K562 (cell line): ENCODE measurements around the gene ANGPTL7. TPM values are rescaled to one million over a fixed set of nuclear protein-coding genes. Genes with fewer than 3 reads are reported as not detected.
A peak's percentile ranks its signal among the peaks of the same experiment; 100 is the strongest.

Source experiments
- BHLHE40 ChIP-seq: IDR thresholded peaks from 2 replicates; pipeline ENCODE4 v1.6.1; 2011; ENCODE audit warnings: low read length, improper control_type of control experiment
- DPF2 ChIP-seq: fragments of 450-650 bp; IDR thresholded peaks from 2 replicates; pipeline ENCODE4 v1.6.1; 2016
- EP300 ChIP-seq: IDR thresholded peaks from 2 replicates; pipeline ENCODE4 v1.6.1; 2012; ENCODE audit warnings: low read length, improper control_type of control experiment
- HOXB6 ChIP-seq: fragments of 250-450 bp; sonication (Bioruptor Pico); IDR thresholded peaks from 2 replicates; pipeline ENCODE4 v1.5.1; 2022; ENCODE audit warnings: mild to moderate bottlenecking, borderline replicate concordance
- MAZ ChIP-seq, 2 experiments: fragments of 450-650 bp in 1 of 2; sonication (generic) in 1 of 2; formaldehyde crosslinking; IDR thresholded peaks in 1 of 2; conservative IDR thresholded peaks in 1 of 2; 2 replicates each; pipeline versions ENCODE4 v1.4.0 to v1.5.0; 2020; ENCODE audit warnings: mild to moderate bottlenecking in 1 of 2, missing genetic modification reagents in 1 of 2
- MEIS2 ChIP-seq: fragments of 450-650 bp; IDR thresholded peaks from 2 replicates; pipeline ENCODE4 v1.6.1; 2014; ENCODE audit warnings: mild to moderate bottlenecking; ENCODE audit not compliant: partially characterized antibody
- NCOR1 ChIP-seq: fragments of 450-650 bp; IDR thresholded peaks from 2 replicates; pipeline ENCODE4 v1.6.1; 2016; ENCODE audit warnings: mild to moderate bottlenecking, moderate library complexity
- NFE2 ChIP-seq: IDR thresholded peaks from 2 replicates; pipeline ENCODE4 v1.6.1; 2014; ENCODE audit warnings: antibody characterized with exemption, low read depth
- POLR2B ChIP-seq: fragments of 450-650 bp; IDR thresholded peaks from 2 replicates; pipeline ENCODE4 v1.6.1; 2018; ENCODE audit warnings: low read depth; ENCODE audit not compliant: partially characterized antibody
- POU5F1 ChIP-seq: fragments of 150-350 bp; IDR thresholded peaks from 2 replicates; pipeline ENCODE4 v1.6.1; 2014; ENCODE audit warnings: borderline replicate concordance, low read length, low read depth, mild to moderate bottlenecking; ENCODE audit not compliant: partially characterized antibody
- RCOR1 ChIP-seq, 2 experiments: IDR thresholded peaks; 2 replicates each; pipeline ENCODE4 v1.6.1; 2012; ENCODE audit warnings: low read depth in 2 of 2, low read length in 2 of 2, borderline replicate concordance in 1 of 2, improper control_type of control experiment in 1 of 2
- SOX6 ChIP-seq: fragments of 450-650 bp; IDR thresholded peaks from 2 replicates; pipeline ENCODE4 v1.6.1; 2014; ENCODE audit warnings: mild to moderate bottlenecking
- TBP ChIP-seq: optimal IDR thresholded peaks from 2 replicates; pipeline ENCODE3; 2011; ENCODE audit warnings: low read depth, low read length, improper control_type of control experiment
- TEAD4 ChIP-seq, 2 experiments: sonication (generic) in 1 of 2; formaldehyde crosslinking in 1 of 2; IDR thresholded peaks; 2 replicates each; pipeline versions ENCODE4 v1.6.1 to v1.8.0; 2012 to 2022; ENCODE audit warnings: borderline replicate concordance in 1 of 2, inconsistent platforms in 1 of 2, low read length in 1 of 2, mild to moderate bottlenecking in 1 of 2, missing genetic modification reagents in 1 of 2
- TSC22D4 ChIP-seq: fragments of 450-650 bp; IDR thresholded peaks from 2 replicates; pipeline ENCODE4 v1.6.1; 2016; ENCODE audit warnings: missing genetic modification characterization, missing biosample characterization, control low read depth
- U2AF1 ChIP-seq: fragments of 200-400 bp; formaldehyde crosslinking; optimal IDR thresholded peaks from 2 replicates; pipeline ENCODE3; 2017; ENCODE audit warnings: mild to moderate bottlenecking, low read depth, low read length, moderate library complexity
- ZEB2 ChIP-seq: fragments of 450-650 bp; IDR thresholded peaks from 2 replicates; pipeline ENCODE4 v1.6.1; 2016
- ZNF253 ChIP-seq: fragments of 250-450 bp; sonication (Bioruptor Pico); conservative IDR thresholded peaks from 2 replicates; pipeline ENCODE4 v1.6.1; 2021; ENCODE audit warnings: mild to moderate bottlenecking
- ZNF507 ChIP-seq: conservative IDR thresholded peaks from 2 replicates; pipeline ENCODE4 v1.6.1; 2017; ENCODE audit warnings: missing genetic modification characterization, missing compliant biosample characterization
- ZNF561 ChIP-seq: fragments of 450-650 bp; formaldehyde crosslinking; conservative IDR thresholded peaks from 2 replicates; pipeline ENCODE4 v1.4.0; 2020; ENCODE audit warnings: mild to moderate bottlenecking, moderate library complexity
- ZNF583 ChIP-seq: fragments of 250-450 bp; sonication (Bioruptor Pico); IDR thresholded peaks from 2 replicates; pipeline ENCODE4 v1.4.0; 2020
- ZNF764 ChIP-seq: fragments of 250-450 bp; sonication (Bioruptor Pico); IDR thresholded peaks from 2 replicates; pipeline ENCODE4 v1.4.0; 2020; ENCODE audit warnings: low read depth, mild to moderate bottlenecking, moderate library complexity
- ZNF766 ChIP-seq: fragments of 200-800 bp; sonication (Bioruptor generic); conservative IDR thresholded peaks from 2 replicates; pipeline ENCODE4 v1.6.1; 2016; ENCODE audit warnings: missing genetic modification characterization, missing compliant biosample characterization
- polyA plus RNA-seq, 8 experiments: library from polyadenylated mRNA; depleted of rRNA in 4 of 8; stranded (reverse) in 5 of 8; unstranded in 3 of 8; fragments of >200 nt; fragmentation: Nextera tagmentation in 2 of 8; fragmentation: Illumina TruSeq in 1 of 8; extraction: Ambion mirVana in 2 of 8; extraction: Trizol in 1 of 8; gene quantifications; 2 replicates each; pipeline versions ENCODE4 v1.2.1 to v1.2.3, GENCODE V29; 2011 to 2014; ENCODE audit warnings: inconsistent platforms in 1 of 8, missing spikeins in 1 of 8
- total RNA-seq, 7 experiments: library from RNA; depleted of rRNA in 6 of 7; stranded (reverse); fragments of >200 nt in 6 of 7; fragmentation: Illumina TruSeq in 2 of 7; extraction: Trizol in 2 of 7; gene quantifications; 2 replicates each; pipeline versions ENCODE4 v1.2.1 to v1.2.3, GENCODE V29; 2011 to 2021; ENCODE audit warnings: low replicate concordance in 1 of 7
- TF ChIP-seq, protein P1 (sequence below): fragments of 450-650 bp; IDR thresholded peaks from 2 replicates; pipeline ENCODE4 v1.6.1; 2016; ENCODE audit warnings: missing biosample characterization, missing genetic modification characterization
- TF ChIP-seq, protein P2 (sequence below): fragments of 200-800 bp; sonication (Bioruptor generic); IDR thresholded peaks from 2 replicates; pipeline ENCODE4 v1.6.1; 2017; ENCODE audit warnings: missing genetic modification characterization, missing compliant biosample characterization
- TF ChIP-seq, protein P3 (sequence below): fragments of 250-450 bp; sonication (Bioruptor Pico); IDR thresholded peaks from 2 replicates; pipeline ENCODE4 v1.8.0; 2021; ENCODE audit warnings: moderate library complexity, mild to moderate bottlenecking, inconsistent platforms

ANGPTL7 gene
- total and polyA plus RNA-seq, 9 of the 15 experiments (the other 6 are each of a cell fraction or from before 2014, with no cell fraction given), result not detected

DNA sequence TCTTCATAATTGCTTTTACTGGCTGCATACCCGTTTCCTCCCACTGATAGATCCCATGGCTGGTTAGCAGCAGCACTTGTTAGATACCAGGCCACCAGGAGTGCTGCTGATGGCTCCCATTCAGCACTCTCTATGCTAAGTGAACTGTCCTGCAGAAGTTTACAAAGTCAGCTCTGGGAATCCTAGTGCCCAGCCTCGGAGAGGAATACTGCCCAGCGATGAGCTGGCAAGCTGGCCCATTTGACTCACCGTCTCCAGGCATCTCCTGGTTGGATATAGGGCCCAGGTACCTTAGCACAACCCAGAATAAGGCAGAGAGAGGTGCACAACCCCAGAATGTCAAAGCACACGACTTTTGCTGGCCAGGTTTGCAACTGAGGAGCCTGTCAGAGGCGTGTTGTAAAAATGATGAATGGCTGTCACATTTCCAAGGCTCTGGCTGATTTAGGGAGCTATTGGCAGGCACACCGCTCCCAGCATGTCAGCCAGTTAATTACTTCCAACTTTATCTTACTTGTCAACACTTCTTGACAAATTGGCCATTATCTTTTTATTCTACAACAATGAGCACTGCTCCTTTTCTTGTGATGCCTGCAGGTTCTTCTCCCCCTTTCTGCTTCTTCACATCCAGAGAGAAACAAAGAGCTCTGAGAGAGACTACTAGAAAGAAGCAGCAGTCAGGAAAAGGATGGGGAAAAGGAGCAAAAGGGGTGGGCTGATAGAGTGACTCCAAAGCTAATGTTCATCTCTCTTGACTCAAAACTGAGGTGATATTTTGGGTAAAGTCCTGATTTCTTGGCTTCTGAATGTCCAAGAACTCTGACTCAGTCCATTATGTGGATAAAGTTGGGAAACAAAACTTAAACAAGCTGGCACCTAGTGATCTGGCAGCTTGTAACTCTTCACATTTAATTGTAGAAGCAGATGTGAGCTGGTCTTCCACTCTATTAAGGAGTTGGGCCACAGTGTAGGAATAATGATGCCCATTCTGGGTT lies 10.8 kb upstream of the ANGPTL7 start (continued):
- TF ChIP-seq MEIS2, result peak; percentile 99
- TF ChIP-seq, protein P1, sequence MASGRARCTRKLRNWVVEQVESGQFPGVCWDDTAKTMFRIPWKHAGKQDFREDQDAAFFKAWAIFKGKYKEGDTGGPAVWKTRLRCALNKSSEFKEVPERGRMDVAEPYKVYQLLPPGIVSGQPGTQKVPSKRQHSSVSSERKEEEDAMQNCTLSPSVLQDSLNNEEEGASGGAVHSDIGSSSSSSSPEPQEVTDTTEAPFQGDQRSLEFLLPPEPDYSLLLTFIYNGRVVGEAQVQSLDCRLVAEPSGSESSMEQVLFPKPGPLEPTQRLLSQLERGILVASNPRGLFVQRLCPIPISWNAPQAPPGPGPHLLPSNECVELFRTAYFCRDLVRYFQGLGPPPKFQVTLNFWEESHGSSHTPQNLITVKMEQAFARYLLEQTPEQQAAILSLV (tag), result no peak
- 0 out of 2 replicates have a peak, but pooled peaks have one; percentile 58 for TF ChIP-seq ZNF766
- peak in 1 of 2 experiments; percentile 56; a peak in 1 of 4 replicates for TF ChIP-seq RCOR1 (IDR thresholded peaks at IDR 0.05; ENCODE audit: borderline replicate concordance in 1 of 2, low read depth in 2 of 2, low read length in 2 of 2)
- no peak for TF ChIP-seq DPF2
- TF ChIP-seq U2AF1, result no peak
- TF ChIP-seq POU5F1, result no peak
- TF ChIP-seq ZNF507, result no peak
- TF ChIP-seq ZNF764 (CRISPR knock-in tag), result no peak
- TF ChIP-seq, protein P2, sequence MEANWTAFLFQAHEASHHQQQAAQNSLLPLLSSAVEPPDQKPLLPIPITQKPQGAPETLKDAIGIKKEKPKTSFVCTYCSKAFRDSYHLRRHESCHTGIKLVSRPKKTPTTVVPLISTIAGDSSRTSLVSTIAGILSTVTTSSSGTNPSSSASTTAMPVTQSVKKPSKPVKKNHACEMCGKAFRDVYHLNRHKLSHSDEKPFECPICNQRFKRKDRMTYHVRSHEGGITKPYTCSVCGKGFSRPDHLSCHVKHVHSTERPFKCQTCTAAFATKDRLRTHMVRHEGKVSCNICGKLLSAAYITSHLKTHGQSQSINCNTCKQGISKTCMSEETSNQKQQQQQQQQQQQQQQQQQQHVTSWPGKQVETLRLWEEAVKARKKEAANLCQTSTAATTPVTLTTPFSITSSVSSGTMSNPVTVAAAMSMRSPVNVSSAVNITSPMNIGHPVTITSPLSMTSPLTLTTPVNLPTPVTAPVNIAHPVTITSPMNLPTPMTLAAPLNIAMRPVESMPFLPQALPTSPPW (CRISPR knock-in tag), result peak; percentile 28; the same call in 1 of the 2 replicates
- TF ChIP-seq TEAD4 (IDR thresholded peaks at IDR 0.05; ENCODE audit: low read length), result peak; percentile 40; the same call in 1 of the 2 replicates
- TF ChIP-seq TEAD4 (CRISPR knock-in tag; IDR thresholded peaks at IDR 0.05; ENCODE audit: borderline replicate concordance), result no peak
- no peak for TF ChIP-seq POLR2B
- TF ChIP-seq, protein P3, sequence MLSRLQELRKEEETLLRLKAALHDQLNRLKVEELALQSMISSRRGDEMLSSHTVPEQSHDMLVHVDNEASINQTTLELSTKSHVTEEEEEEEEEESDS (CRISPR knock-in tag), result no peak
- no peak for TF ChIP-seq HOXB6 (CRISPR knock-in tag)
- no peak for TF ChIP-seq NFE2
- TF ChIP-seq SOX6, result peak; percentile 95
- TF ChIP-seq MAZ (CRISPR knock-in tag; conservative IDR thresholded peaks at IDR 0.05 in 1 of 2, IDR thresholded peaks at IDR 0.05 in 1 of 2), result no peak
- no peak for TF ChIP-seq ZNF253 (CRISPR knock-in tag)
- no peak for TF ChIP-seq TBP
- peak; percentile 65 for TF ChIP-seq BHLHE40
- no peak for TF ChIP-seq ZNF583 (CRISPR knock-in tag)
- TF ChIP-seq ZNF561 (CRISPR knock-in tag), result no peak
- TF ChIP-seq ZEB2, result no peak
- no peak for TF ChIP-seq TSC22D4 (tag)
- peak; percentile 54; the same call in 1 of the 2 replicates for TF ChIP-seq EP300
- TF ChIP-seq NCOR1, result no peak
